HepG2 (cell line): ENCODE results near the gene ELP2. TPM values are rescaled to one million over a fixed set of nuclear protein-coding genes. Genes with fewer than 3 reads are reported as not detected.

Source experiments
- ARID2 ChIP-seq: sonication (generic); formaldehyde crosslinking; IDR thresholded peaks from 2 replicates; pipeline ENCODE4 v1.8.1; 2022; ENCODE audit warnings: mild to moderate bottlenecking, missing genetic modification reagents, borderline replicate concordance
- HNRNPK ChIP-seq: fragments of 200-400 bp; formaldehyde crosslinking; IDR thresholded peaks from 2 replicates; pipeline ENCODE4 v1.6.1; 2018; ENCODE audit warnings: low read length, low read depth, moderate library complexity, mild to moderate bottlenecking; ENCODE audit not compliant: poor library complexity, severe bottlenecking
- ISL2 ChIP-seq: sonication (generic); formaldehyde crosslinking; IDR thresholded peaks from 2 replicates; pipeline ENCODE4 v1.5.0; 2020; ENCODE audit warnings: missing genetic modification reagents
- JARID2 ChIP-seq: sonication (generic); formaldehyde crosslinking; IDR thresholded peaks from 2 replicates; pipeline ENCODE4 v1.8.1; 2023; ENCODE audit warnings: missing genetic modification reagents, inconsistent platforms; ENCODE audit not compliant: insufficient replicate concordance
- NONO ChIP-seq, 2 experiments: fragments of 450-650 bp in 1 of 2; sonication (generic) in 1 of 2; formaldehyde crosslinking in 1 of 2; IDR thresholded peaks in 1 of 2; conservative IDR thresholded peaks in 1 of 2; 2 replicates each; pipeline versions ENCODE4 v1.6.1 to v1.8.0; 2017 to 2022; ENCODE audit warnings: mild to moderate bottlenecking in 1 of 2, missing genetic modification reagents in 1 of 2, moderate library complexity in 1 of 2
- RARA ChIP-seq: IDR thresholded peaks from 2 replicates; pipeline ENCODE4 v1.6.1; 2016; ENCODE audit warnings: missing genetic modification reagents, missing compliant biosample characterization
- RNF2 ChIP-seq: fragments of 450-650 bp; conservative IDR thresholded peaks from 2 replicates; pipeline ENCODE4 v1.6.1; 2016; ENCODE audit warnings: low read depth
- SAP130 ChIP-seq: IDR thresholded peaks from 2 replicates; pipeline ENCODE4 v1.6.1; 2016; ENCODE audit warnings: low read depth
- SMAD3 ChIP-seq: sonication (generic); formaldehyde crosslinking; IDR thresholded peaks from 2 replicates; pipeline ENCODE4 v1.4.0; 2020; ENCODE audit warnings: missing genetic modification reagents
- ZBTB43 ChIP-seq: sonication (generic); formaldehyde crosslinking; conservative IDR thresholded peaks from 2 replicates; pipeline ENCODE4 v1.4.0; 2020; ENCODE audit warnings: missing genetic modification reagents
- ZFX ChIP-seq: sonication (generic); formaldehyde crosslinking; IDR thresholded peaks from 2 replicates; pipeline ENCODE4 v1.4.0; 2020; ENCODE audit warnings: mild to moderate bottlenecking, low read depth, missing genetic modification reagents, moderate library complexity
- ZNF276 ChIP-seq: sonication (generic); formaldehyde crosslinking; IDR thresholded peaks from 2 replicates; pipeline ENCODE4 v1.4.0; 2020; ENCODE audit warnings: mild to moderate bottlenecking, low read depth, missing genetic modification reagents
- ZNF574 ChIP-seq: sonication (generic); formaldehyde crosslinking; IDR thresholded peaks from 2 replicates; pipeline ENCODE4 v1.4.0; 2020; ENCODE audit warnings: missing genetic modification reagents
- ZNF746 ChIP-seq: sonication (generic); formaldehyde crosslinking; IDR thresholded peaks from 2 replicates; pipeline ENCODE4 v1.8.0; 2022; ENCODE audit warnings: mild to moderate bottlenecking, missing genetic modification reagents
- polyA plus RNA-seq, 8 experiments: library from polyadenylated mRNA; depleted of rRNA in 3 of 8; stranded (reverse) in 7 of 8; unstranded in 1 of 8; fragments of >200 nt; fragmentation: Illumina TruSeq in 4 of 8; extraction: Trizol in 4 of 8; gene quantifications; 2 replicates each; pipeline versions ENCODE4 v1.2.1 to v1.2.3, GENCODE V29; 2011 to 2016; ENCODE audit warnings: low read depth in 4 of 8, missing spikeins in 1 of 8, mixed read lengths in 1 of 8; ENCODE audit not compliant: insufficient read depth in 1 of 8
- total RNA-seq, 5 experiments: library from RNA; depleted of rRNA; stranded (reverse); fragments of >200 nt; fragmentation: Illumina TruSeq; extraction: Trizol; gene quantifications; 2 replicates each; pipeline ENCODE4 v1.2.3, GENCODE V29; 2016; ENCODE audit warnings: low read depth in 1 of 5
- TF ChIP-seq, protein P1 (sequence below): sonication (generic); formaldehyde crosslinking; IDR thresholded peaks from 2 replicates; pipeline ENCODE4 v1.4.0; 2020; ENCODE audit warnings: missing genetic modification reagents
- TF ChIP-seq, protein P2 (sequence below): sonication (generic); formaldehyde crosslinking; IDR thresholded peaks from 2 replicates; pipeline ENCODE4 v1.9.0; 2022; ENCODE audit warnings: low read depth, missing genetic modification reagents
- TF ChIP-seq, protein P3 (sequence below): sonication (generic); formaldehyde crosslinking; IDR thresholded peaks from 2 replicates; pipeline ENCODE4 v1.4.0; 2020; ENCODE audit warnings: missing genetic modification reagents

ELP2 gene
- total and polyA plus RNA-seq, 2 of the 13 experiments (the other 11 are each of a cell fraction or from before 2014, with no cell fraction given): 98.7 to 100 TPM

DNA sequence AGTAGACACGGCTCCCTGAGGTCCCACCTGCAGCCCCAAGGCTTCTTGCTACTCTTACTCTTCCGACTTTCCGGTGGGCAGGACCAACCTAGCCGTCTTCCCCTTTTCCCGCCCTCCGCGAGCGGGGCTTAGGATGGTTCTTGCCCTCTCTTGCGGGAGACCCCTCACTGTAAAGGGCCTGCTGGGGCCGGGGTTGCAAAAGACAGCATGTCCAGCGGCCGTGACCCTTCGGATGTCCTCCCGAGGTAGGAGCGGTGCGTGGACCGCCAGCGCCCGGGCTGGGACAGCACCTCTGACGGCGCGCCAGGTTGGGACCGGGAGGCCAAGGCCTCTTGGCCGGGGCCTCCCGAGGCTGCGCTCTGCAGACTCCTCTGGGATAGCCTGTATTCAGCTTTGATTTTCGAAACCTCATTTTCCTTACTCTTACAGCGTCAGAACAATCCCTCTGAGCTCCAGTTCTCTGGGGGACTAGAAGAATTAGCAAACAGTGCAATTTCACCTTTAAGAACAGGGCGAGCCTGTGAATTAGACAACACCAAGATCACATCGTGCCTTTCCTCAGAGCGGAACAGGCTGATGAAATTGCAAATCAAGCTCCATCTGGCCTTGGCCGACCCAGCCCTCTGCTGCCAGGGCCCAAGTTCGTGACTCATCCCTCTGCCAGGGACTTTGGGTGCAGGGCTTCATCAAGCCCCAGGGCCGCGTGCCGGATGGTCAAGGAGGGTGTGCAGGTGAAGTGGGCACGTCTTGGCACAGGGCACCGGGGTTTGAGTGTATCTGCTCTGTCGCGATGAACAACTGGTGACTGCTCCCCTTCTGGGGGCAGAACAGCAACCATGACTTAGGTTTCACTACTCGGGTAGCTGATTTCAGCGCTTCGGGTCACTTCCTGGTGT, 58.4 kb downstream of the ELP2 start (continued):
- TF ChIP-seq, protein P1, sequence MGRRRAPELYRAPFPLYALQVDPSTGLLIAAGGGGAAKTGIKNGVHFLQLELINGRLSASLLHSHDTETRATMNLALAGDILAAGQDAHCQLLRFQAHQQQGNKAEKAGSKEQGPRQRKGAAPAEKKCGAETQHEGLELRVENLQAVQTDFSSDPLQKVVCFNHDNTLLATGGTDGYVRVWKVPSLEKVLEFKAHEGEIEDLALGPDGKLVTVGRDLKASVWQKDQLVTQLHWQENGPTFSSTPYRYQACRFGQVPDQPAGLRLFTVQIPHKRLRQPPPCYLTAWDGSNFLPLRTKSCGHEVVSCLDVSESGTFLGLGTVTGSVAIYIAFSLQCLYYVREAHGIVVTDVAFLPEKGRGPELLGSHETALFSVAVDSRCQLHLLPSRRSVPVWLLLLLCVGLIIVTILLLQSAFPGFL (CRISPR knock-in tag): 0 out of 2 replicates have a peak, but pooled peaks have one; percentile 13
- TF ChIP-seq ISL2 (CRISPR knock-in tag): no peak
- TF ChIP-seq ZNF746 (CRISPR knock-in tag): peak; percentile 38; the same call in 1 of the 2 replicates
- peak; percentile 38; the same call in 1 of the 2 replicates for TF ChIP-seq RARA (CRISPR knock-in tag)
- peak; percentile 92 for TF ChIP-seq RNF2
- TF ChIP-seq ARID2 (CRISPR knock-in tag): no peak; the same call in 1 of the 2 replicates
- TF ChIP-seq ZBTB43 (CRISPR knock-in tag): peak; percentile 53; the same call in 1 of the 2 replicates
- TF ChIP-seq JARID2 (CRISPR knock-in tag): no peak
- no peak for TF ChIP-seq HNRNPK
- peak; percentile 72; the same call in 1 of the 2 replicates for TF ChIP-seq SMAD3 (CRISPR knock-in tag)
- TF ChIP-seq ZNF276 (CRISPR knock-in tag): no peak
- TF ChIP-seq ZNF574 (CRISPR knock-in tag): 0 out of 2 replicates have a peak, but pooled peaks have one; percentile 33
- TF ChIP-seq, protein P2, sequence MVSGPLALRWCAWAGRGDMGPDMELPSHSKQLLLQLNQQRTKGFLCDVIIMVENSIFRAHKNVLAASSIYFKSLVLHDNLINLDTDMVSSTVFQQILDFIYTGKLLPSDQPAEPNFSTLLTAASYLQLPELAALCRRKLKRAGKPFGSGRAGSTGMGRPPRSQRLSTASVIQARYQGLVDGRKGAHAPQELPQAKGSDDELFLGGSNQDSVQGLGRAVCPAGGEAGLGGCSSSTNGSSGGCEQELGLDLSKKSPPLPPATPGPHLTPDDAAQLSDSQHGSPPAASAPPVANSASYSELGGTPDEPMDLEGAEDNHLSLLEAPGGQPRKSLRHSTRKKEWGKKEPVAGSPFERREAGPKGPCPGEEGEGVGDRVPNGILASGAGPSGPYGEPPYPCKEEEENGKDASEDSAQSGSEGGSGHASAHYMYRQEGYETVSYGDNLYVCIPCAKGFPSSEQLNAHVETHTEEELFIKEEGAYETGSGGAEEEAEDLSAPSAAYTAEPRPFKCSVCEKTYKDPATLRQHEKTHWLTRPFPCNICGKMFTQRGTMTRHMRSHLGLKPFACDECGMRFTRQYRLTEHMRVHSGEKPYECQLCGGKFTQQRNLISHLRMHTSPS: peak; percentile 91
- TF ChIP-seq, protein P3, sequence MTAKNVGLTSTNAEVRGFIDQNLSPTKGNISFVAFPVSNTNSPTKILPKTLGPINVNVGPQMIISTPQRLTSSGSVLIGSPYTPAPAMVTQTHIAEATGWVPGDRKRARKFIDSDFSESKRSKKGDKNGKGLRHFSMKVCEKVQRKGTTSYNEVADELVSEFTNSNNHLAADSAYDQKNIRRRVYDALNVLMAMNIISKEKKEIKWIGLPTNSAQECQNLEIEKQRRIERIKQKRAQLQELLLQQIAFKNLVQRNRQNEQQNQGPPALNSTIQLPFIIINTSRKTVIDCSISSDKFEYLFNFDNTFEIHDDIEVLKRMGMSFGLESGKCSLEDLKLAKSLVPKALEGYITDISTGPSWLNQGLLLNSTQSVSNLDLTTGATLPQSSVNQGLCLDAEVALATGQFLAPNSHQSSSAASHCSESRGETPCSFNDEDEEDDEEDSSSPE: peak; percentile 38
- no peak for TF ChIP-seq NONO (IDR thresholded peaks at IDR 0.05)
- TF ChIP-seq NONO (CRISPR knock-in tag; conservative IDR thresholded peaks at IDR 0.05): 0 out of 2 replicates have a peak, but pooled peaks have one; percentile 16
- TF ChIP-seq SAP130 (CRISPR knock-in tag): peak; percentile 57
- peak; percentile 45 for TF ChIP-seq ZFX (CRISPR knock-in tag)
